ENCODE data around the gene RAB1A. TPM values are rescaled to one million over a fixed set of nuclear protein-coding genes. Genes with fewer than 3 reads are reported as not detected.

Gene RAB1A
- total and polyA plus RNA-seq, 9 of the 15 experiments (the other 6 are each of a cell fraction or from before 2014, with no cell fraction given) = 43.8 to 163 (median 67.7) TPM

DNA sequence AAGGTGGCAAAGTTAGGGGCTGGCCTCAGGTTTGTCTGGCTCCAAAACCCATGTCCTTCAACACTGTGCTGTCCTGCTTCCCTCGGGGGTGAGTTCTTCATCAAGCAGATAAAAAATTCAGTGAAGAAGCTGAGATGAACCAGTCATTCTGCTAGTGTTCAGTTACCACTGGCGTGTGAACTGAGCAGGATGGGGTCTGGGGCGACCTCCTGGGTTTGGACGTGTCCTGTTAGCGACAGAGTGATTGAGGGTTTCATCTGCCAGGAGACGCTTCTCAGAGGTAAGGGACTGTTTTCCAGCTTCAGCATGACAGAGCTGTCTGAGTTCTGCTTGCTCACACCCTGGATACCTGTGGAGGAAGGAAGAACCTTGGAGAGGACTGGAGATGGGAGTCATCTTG lies 59.0 kb downstream of the RAB1A start (continued):
- TF ChIP-seq ZNF695 (CRISPR knock-in tag; IDR thresholded peaks at IDR 0.05) (no peak), SIN3A (IDR thresholded peaks at IDR 0.05; ENCODE audit: borderline replicate concordance in 2 of 2, control insufficient read depth in 1 of 2, low read depth in 2 of 2, low read length in 2 of 2) (no peak), BDP1 (IDR thresholded peaks at IDR 0.05; ENCODE audit: insufficient read depth, insufficient read length) (no peak), PCBP2 (IDR thresholded peaks at IDR 0.05; ENCODE audit: low read depth, low read length, poor library complexity, severe bottlenecking) (no peak), WHSC1 (IDR thresholded peaks at IDR 0.05; ENCODE audit: low read length) (no peak), POLR2A (conservative IDR thresholded peaks at IDR 0.05) (no peak), L3MBTL2 (IDR thresholded peaks at IDR 0.05) (no peak), JUND (IDR thresholded peaks at IDR 0.05; ENCODE audit: borderline replicate concordance, low read depth, low read length) (no peak), JUND (tag; IDR thresholded peaks at IDR 0.05; ENCODE audit: borderline replicate concordance, low read depth, low read length) (no peak), FOS (IDR thresholded peaks at IDR 0.05; ENCODE audit: extremely low read depth, insufficient read length) (no peak)
- TF ChIP-seq, protein P1, sequence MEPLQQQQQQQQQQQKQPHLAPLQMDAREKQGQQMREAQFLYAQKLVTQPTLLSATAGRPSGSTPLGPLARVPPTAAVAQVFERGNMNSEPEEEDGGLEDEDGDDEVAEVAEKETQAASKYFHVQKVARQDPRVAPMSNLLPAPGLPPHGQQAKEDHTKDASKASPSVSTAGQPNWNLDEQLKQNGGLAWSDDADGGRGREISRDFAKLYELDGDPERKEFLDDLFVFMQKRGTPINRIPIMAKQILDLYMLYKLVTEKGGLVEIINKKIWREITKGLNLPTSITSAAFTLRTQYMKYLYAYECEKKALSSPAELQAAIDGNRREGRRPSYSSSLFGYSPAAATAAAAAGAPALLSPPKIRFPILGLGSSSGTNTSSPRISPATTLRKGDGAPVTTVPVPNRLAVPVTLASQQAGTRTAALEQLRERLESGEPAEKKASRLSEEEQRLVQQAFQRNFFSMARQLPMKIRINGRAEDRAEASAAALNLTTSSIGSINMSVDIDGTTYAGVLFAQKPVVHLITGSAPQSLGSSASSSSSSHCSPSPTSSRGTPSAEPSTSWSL (CRISPR knock-in tag; IDR thresholded peaks at IDR 0.05; ENCODE audit: borderline replicate concordance) = no peak

Measured in K562 (cell line).